Hematopoietic multipotent progenitor cell treated with erythropoietin and hydrocortisone succinate and interleukin-3 and kit ligand, for 15 days (in vitro differentiated cells): ENCODE data around the gene DNAH2.
A peak's percentile ranks its signal among the peaks of the same experiment; 100 is the strongest.

ENCODE experiments used
- DNase-seq: peaks from one replicate; pipeline ENCODE4 v3.0.0-alpha.2; 2015; ENCODE audit warnings: low spot score

The DNAH2 gene

GRCh38 chr17:7873051-7873450, 155.5 kb downstream of the DNAH2 start:
- no peak for DNase-seq

- DNase-seq: no peak
Measured at GRCh38 chr17:7875804-7876370, 158.3 kb downstream of the DNAH2 start.

GRCh38 chr17:7878234-7878633, 160.7 kb downstream of the DNAH2 start:
- DNase-seq: no peak

- no peak for DNase-seq
Measured at GRCh38 chr17:7880076-7880868, 162.7 kb downstream of the DNAH2 start.

- peak; percentile 38 for DNase-seq
Measured at GRCh38 chr17:7881276-7882054, 163.9 kb downstream of the DNAH2 start.

GRCh38 chr17:7882068-7882467, 164.5 kb downstream of the DNAH2 start:
- no peak for DNase-seq

- DNase-seq: no peak
Measured at GRCh38 chr17:7882629-7883028, 165.1 kb downstream of the DNAH2 start.
